LNCaP clone FGC (cell line): ENCODE data around the gene MDFIC.

Source experiments
- DNase-seq: peaks from one replicate; pipeline ENCODE4 v3.0.0-alpha.2; 2011; ENCODE audit warnings: low read depth
- H3K4me3 ChIP-seq: 2 replicates; pipeline ENCODE4 v1.5.1; 2011; ENCODE audit warnings: mild to moderate bottlenecking, low read depth, low read length, control low read depth
- CTCF ChIP-seq: IDR thresholded peaks from 2 replicates; pipeline ENCODE4 v1.5.1; 2012; ENCODE audit warnings: mild to moderate bottlenecking; ENCODE audit not compliant: control insufficient read depth, insufficient read depth; ENCODE audit errors: extremely low read depth

MDFIC gene

GRCh38 chr7:115054478-115055065 lies 132.7 kb downstream of the MDFIC start:
- no peak for TF ChIP-seq CTCF
- no peak overlapping the region for H3K4me3 ChIP-seq
- DNase-seq: no peak

GRCh38 chr7:115056019-115056418 lies 134.1 kb downstream of the MDFIC start:
- TF ChIP-seq CTCF: no peak
- H3K4me3 ChIP-seq: no peak overlapping the region
- DNase-seq: no peak

- no peak overlapping the region for H3K4me3 ChIP-seq
- no peak for DNase-seq
- no peak for TF ChIP-seq CTCF
Measured at GRCh38 chr7:115058726-115059125, 136.8 kb downstream of the MDFIC start.

- TF ChIP-seq CTCF: no peak
Measured at GRCh38 chr7:115059321-115059720, 137.4 kb downstream of the MDFIC start.

GRCh38 chr7:115060095-115060870 lies 138.4 kb downstream of the MDFIC start:
- no peak for TF ChIP-seq CTCF
- no peak for DNase-seq
- H3K4me3 ChIP-seq: no peak overlapping the region

More at GRCh38 chr7:115059321-115059720, 137.4 kb downstream of the MDFIC start:
- DNase-seq: no peak
- no peak overlapping the region for H3K4me3 ChIP-seq

- no peak for DNase-seq
- TF ChIP-seq CTCF: no peak
- no peak overlapping the region for H3K4me3 ChIP-seq
Measured at GRCh38 chr7:115066050-115066449, 144.2 kb downstream of the MDFIC start.
